ENCODE measurements around the gene TSNAX. TPM values are rescaled to one million over a fixed set of nuclear protein-coding genes. Genes with fewer than 3 reads are reported as not detected.

Gene TSNAX
- polyA plus RNA-seq, 1 of the 3 experiments (the other 2 are of a cell fraction): 15.7 TPM

- CTCF ChIA-PET: interaction anchor here (0.9 to 2.3 kb wide), 10 partner anchors 8 to 291 kb away, joined by 3 to 8 read pairs (median 3); partner anchors contain the start of gene DISC1
- WGBS (ENCODE audit: low lambda C conversion rate): 86% methylated on average over 4 of the region's 4 CpGs
- Histone ChIP-seq H3K9me2 (no peaks in the 10 kb centered on the region), H3K4me1 (ENCODE audit: control insufficient read depth in 1 of 2, insufficient read depth in 2 of 2, low read depth in 1 of 2, low read length in 1 of 2) (peaks cover 8 to 9% of the 10 kb centered on the region in 2 experiments), H3K27ac (ENCODE audit: low read depth in 2 of 2, low read length in 1 of 2) (no peak overlapping the region), H3K4me2 (no peak overlapping the region), H3K36me3 (replicated peaks in 1 of 2; ENCODE audit: control insufficient read depth in 1 of 2, insufficient read depth in 2 of 2, low read length in 1 of 2) (no peaks in the 10 kb centered on the region), H3K79me2 (ENCODE audit: insufficient read depth) (no peaks in the 10 kb centered on the region; the same call in 1 of the 2 replicates), H3K9me3 (no peaks in the 10 kb centered on the region), H3K4me3 (ENCODE audit: low read depth in 2 of 2, low read length in 1 of 2) (no peak overlapping the region), H3K27me3 (ENCODE audit: insufficient read depth) (no peaks in the 10 kb centered on the region), H3F3A (replicated peaks; ENCODE audit: insufficient read depth) (peaks cover 9% of the 10 kb centered on the region), H4K20me1 (ENCODE audit: insufficient read depth) (no peaks in the 10 kb centered on the region), H2AFZ (ENCODE audit: low read depth) (no peak overlapping the region), H3K9ac (no peak overlapping the region)
- POLR2A ChIA-PET: no interaction called here
- DNase-seq: no peak
- TF ChIP-seq SIN3A (IDR thresholded peaks at IDR 0.05; ENCODE audit: borderline replicate concordance, low read depth, low read length): no peak
- TF ChIP-seq EZH2phosphoT487 (IDR thresholded peaks at IDR 0.05; ENCODE audit: borderline replicate concordance, low read depth): no peak
Measured at GRCh38 chr1:231606712-231607111, 78.2 kb downstream of the TSNAX start.

GRCh38 chr1:231610388-231610787, 81.9 kb downstream of the TSNAX start:
- H3K4me1 ChIP-seq (ENCODE audit: control insufficient read depth in 1 of 2, insufficient read depth in 2 of 2, low read depth in 1 of 2, low read length in 1 of 2): no peaks in the 10 kb centered on the region
- H3K27ac ChIP-seq (ENCODE audit: low read depth in 2 of 2, low read length in 1 of 2): no peak overlapping the region
- POLR2A ChIA-PET: no interaction called here
- DNase-seq: no peak
- no peak overlapping the region for H3K9ac ChIP-seq
- TF ChIP-seq, protein P1, sequence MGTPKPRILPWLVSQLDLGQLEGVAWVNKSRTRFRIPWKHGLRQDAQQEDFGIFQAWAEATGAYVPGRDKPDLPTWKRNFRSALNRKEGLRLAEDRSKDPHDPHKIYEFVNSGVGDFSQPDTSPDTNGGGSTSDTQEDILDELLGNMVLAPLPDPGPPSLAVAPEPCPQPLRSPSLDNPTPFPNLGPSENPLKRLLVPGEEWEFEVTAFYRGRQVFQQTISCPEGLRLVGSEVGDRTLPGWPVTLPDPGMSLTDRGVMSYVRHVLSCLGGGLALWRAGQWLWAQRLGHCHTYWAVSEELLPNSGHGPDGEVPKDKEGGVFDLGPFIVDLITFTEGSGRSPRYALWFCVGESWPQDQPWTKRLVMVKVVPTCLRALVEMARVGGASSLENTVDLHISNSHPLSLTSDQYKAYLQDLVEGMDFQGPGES (IDR thresholded peaks at IDR 0.05; ENCODE audit: low read depth, low read length): no peak
- no peak for TF ChIP-seq EP300 (IDR thresholded peaks at IDR 0.05; ENCODE audit: borderline replicate concordance in 1 of 2, low read depth in 1 of 2, low read length in 1 of 2)
- no peak for TF ChIP-seq CHD2 (IDR thresholded peaks at IDR 0.05; ENCODE audit: low read length, partially characterized antibody)
- no peak for TF ChIP-seq RCOR1 (IDR thresholded peaks at IDR 0.05; ENCODE audit: low read length)
- TF ChIP-seq MXI1 (IDR thresholded peaks at IDR 0.05; ENCODE audit: low read depth, low read length): no peak
- TF ChIP-seq TCF12 (IDR thresholded peaks at IDR 0.05): no peak
- TF ChIP-seq RFX5 (IDR thresholded peaks at IDR 0.05; ENCODE audit: low read length): no peak
- no peak for TF ChIP-seq RXRA (IDR thresholded peaks at IDR 0.05; ENCODE audit: borderline replicate concordance, low read depth)
- no peak for TF ChIP-seq SMC3 (IDR thresholded peaks at IDR 0.05; ENCODE audit: low read depth, low read length)
- TF ChIP-seq CTCF (IDR thresholded peaks at IDR 0.05): no peak
- TF ChIP-seq, protein P2, sequence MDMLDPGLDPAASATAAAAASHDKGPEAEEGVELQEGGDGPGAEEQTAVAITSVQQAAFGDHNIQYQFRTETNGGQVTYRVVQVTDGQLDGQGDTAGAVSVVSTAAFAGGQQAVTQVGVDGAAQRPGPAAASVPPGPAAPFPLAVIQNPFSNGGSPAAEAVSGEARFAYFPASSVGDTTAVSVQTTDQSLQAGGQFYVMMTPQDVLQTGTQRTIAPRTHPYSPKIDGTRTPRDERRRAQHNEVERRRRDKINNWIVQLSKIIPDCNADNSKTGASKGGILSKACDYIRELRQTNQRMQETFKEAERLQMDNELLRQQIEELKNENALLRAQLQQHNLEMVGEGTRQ (IDR thresholded peaks at IDR 0.05; ENCODE audit: borderline replicate concordance, low read depth, low read length): no peak
- no peak for TF ChIP-seq FOSL2 (IDR thresholded peaks at IDR 0.05; ENCODE audit: borderline replicate concordance, low read depth)
- TF ChIP-seq GABPA (IDR thresholded peaks at IDR 0.05; ENCODE audit: low read depth): no peak
- no peak for TF ChIP-seq MEF2A (IDR thresholded peaks at IDR 0.05; ENCODE audit: borderline replicate concordance, low read depth)
- H3K9me2 ChIP-seq: no peaks in the 10 kb centered on the region
- H3K9me3 ChIP-seq: no peaks in the 10 kb centered on the region
- H4K20me1 ChIP-seq (ENCODE audit: insufficient read depth): no peaks in the 10 kb centered on the region
- CTCF ChIA-PET: interaction anchor here (1.3 kb wide), 1 partner anchor 253 kb away, joined by 3 read pairs; no protein-coding TSS in a partner anchor
- no peaks in the 10 kb centered on the region for H3F3A ChIP-seq (replicated peaks; ENCODE audit: insufficient read depth)
- no peaks in the 10 kb centered on the region; the same call in 1 of the 2 replicates for H3K79me2 ChIP-seq (ENCODE audit: insufficient read depth)
- no peaks in the 10 kb centered on the region for H3K36me3 ChIP-seq (replicated peaks in 1 of 2; ENCODE audit: control insufficient read depth in 1 of 2, insufficient read depth in 2 of 2, low read length in 1 of 2)
- no peak overlapping the region for H3K4me2 ChIP-seq
- 66% methylated on average over 2 of the region's 2 CpGs for WGBS (ENCODE audit: low lambda C conversion rate)
- no peak overlapping the region for H3K4me3 ChIP-seq (ENCODE audit: low read depth in 2 of 2, low read length in 1 of 2)
- no peaks in the 10 kb centered on the region for H3K27me3 ChIP-seq (ENCODE audit: insufficient read depth)
- H2AFZ ChIP-seq (ENCODE audit: low read depth): no peak overlapping the region
